Measurements from ENCODE around the gene STK32B.
"Not testable (repeated sequence)": the region's sequence is repeated elsewhere in the genome, so short reads cannot be mapped to it uniquely, and the experiment has no call there.

The STK32B gene

DNA sequence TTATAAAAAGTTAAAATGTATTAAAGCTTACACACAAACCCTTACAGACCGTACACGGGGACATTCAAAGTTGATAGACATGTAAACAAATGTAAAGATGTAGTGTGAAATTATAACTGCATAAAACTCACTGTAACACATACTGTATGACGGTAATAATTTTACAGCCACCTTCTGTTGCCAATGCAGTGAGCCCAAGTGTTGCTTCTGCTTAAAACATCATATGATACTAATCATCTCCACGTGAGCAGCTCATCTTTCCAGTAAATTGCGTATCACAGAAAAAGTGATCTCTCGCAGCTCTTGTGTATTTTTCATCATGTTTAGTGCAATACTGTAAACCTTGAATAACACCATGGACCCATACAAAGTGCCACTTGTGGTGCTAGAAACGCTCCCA lies 233.2 kb downstream of the STK32B start:
- H3K27ac ChIP-seq, result no peak overlapping the region
- TF ChIP-seq, protein P1, sequence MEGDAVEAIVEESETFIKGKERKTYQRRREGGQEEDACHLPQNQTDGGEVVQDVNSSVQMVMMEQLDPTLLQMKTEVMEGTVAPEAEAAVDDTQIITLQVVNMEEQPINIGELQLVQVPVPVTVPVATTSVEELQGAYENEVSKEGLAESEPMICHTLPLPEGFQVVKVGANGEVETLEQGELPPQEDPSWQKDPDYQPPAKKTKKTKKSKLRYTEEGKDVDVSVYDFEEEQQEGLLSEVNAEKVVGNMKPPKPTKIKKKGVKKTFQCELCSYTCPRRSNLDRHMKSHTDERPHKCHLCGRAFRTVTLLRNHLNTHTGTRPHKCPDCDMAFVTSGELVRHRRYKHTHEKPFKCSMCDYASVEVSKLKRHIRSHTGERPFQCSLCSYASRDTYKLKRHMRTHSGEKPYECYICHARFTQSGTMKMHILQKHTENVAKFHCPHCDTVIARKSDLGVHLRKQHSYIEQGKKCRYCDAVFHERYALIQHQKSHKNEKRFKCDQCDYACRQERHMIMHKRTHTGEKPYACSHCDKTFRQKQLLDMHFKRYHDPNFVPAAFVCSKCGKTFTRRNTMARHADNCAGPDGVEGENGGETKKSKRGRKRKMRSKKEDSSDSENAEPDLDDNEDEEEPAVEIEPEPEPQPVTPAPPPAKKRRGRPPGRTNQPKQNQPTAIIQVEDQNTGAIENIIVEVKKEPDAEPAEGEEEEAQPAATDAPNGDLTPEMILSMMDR (conservative IDR thresholded peaks at IDR 0.05), result no peak

DNA sequence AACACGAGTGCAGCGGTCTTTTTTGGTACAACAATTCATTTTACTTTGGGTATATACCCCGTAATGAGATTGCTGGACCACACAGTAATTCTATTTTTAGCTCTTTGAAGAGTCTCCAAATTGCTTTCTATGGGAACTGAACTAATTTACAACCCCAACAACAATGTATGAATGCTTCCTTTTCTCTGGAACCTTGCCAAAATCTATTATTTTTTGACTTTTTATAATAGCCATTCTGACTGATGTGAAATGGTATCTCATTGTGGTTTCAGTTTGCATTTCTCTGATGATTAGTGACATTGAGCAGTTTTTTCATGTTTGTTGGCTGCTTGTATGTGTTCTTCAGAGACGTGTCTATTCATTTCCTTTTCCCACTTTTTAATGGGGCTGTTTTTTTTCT lies 240.8 kb downstream of the STK32B start:
- H3K27ac ChIP-seq, result no peak overlapping the region
- TF ChIP-seq, protein P1 (conservative IDR thresholded peaks at IDR 0.05), result no peak

DNA sequence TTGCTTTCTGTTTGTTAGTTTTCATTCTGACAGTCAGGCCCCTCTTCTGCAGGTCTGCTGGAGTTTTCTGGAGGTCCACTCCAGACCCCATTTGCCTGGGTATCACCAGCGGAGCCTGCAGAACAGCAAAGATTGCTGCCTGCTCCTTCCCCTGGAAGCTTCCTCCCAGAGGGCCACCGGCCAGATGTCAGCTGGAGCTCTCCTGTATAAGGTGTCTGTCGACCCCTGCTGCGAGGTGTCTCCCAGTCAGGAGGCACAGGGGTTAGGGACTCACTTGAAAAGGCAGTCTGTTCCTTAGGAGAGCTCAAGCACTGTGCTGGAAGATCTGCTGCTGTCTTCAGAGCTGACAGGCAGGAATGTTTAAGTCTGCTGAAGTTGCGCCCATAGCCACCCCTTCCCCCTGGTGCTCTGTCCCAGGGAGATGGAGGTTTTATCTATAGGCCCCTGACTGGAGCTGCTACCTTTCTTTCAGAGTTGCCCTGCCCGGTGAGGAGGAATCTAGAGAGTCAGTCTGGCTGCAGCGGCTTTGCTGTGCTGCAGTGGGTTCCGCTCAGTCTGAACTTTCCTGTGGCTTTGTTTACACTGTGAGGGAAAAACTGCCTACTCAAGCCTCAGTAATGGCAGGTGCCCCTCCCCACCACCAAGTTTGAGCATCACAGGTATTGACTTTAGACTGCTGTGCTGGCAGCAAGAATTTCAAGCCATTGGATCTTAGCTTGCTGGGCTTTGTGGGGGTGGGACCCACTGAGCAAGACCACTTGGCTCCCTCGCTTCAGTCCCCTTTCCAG lies 246.9 kb downstream of the STK32B start:
- not testable (repeated sequence) for H3K27ac ChIP-seq

DNA sequence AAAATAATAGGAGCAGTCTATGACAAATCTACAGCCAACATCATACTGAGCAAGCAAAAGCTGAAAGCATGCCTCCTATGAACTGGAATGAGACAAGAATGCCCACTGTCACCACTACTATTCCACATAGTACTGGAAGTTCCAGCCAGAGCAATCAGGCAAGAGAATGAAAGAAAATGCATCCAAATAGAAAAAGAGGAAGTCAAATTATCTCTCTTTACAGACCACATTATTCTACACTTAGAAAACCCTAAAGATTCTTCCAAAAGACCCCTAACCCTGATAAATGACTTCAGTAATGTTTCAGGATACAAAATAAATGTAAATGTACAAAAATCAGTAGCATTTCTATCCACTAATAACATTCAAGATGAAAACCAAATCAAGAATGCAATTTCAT lies 249.0 kb downstream of the STK32B start:
- TF ChIP-seq, protein P1 (conservative IDR thresholded peaks at IDR 0.05), result no peak

DNA sequence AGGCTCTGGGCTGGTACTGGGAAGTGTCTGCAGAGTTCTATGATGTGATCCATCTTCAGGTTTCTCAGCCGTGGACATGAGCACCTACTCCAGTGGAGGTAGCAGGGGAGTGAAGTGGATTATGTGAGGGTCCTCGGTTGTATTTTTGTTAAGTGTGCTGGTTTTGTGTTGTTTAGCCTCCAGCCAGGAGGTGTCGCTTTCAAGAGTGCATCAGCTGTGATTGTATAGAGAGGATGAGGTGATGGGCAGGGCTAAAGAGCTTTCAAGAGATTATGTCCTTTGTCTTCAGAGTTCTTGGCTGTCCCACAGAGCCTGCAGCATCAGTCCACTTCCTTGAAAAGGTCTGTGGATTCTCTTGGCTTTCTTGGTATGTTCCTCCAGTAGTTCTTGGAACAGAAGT lies 256.6 kb downstream of the STK32B start:
- H3K27ac ChIP-seq, result no peak overlapping the region
- TF ChIP-seq, protein P1 (conservative IDR thresholded peaks at IDR 0.05), result no peak

More for the DNA sequence above, 249.0 kb downstream of the STK32B start:
- H3K27ac ChIP-seq, result no peak overlapping the region

DNA sequence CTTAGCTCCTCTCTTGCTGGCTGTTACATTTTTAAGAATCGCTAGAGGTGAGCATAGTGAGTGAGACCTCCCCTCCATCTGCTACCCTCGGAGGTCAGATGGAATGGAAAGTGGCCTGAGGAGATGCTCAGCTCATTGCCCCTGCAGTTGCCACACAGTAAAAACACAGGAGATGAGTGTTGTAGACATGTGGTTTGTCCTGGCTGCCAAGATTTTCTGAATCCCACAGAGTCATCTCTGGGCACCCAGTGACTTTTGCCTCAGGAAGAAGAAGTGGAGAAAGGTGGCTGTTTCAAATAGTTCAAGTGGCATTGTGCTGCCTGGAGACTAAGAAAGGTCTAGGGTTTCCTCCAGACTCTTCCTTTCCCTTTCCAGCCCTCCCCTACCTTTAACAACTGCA lies 271.0 kb downstream of the STK32B start:
- TF ChIP-seq, protein P1 (conservative IDR thresholded peaks at IDR 0.05), result no peak
- no peak overlapping the region for H3K27ac ChIP-seq

DNA sequence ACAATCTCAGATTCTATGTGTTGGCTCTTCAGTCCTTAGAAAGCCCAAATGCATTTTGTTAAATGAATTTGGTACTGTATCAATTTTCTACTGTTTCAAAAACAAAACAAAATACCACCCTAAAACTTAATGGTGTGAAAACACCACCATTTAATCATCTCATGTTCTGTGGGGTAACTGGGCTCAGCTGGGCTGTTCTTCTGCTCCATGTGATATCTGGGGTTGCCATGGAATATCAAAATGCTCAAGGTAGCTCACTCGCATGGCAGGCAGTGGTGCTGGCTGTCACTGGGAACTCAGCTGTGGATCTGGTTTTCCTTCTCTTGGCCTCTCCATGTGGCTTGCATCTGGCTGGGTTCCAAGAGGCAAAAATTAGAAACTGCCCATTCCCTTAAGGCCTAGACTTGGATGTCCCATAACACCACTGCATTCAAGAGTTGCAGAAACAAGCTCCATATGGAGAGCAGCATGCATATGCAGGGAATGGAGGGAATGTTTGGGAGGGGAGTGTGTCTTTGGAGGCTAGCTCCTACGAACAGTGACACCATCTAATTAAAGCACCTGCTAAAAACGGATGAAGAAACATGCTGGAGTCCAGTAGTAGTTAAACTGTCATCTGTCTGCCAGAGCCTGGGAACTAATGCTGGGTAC lies 279.2 kb downstream of the STK32B start:
- no peak overlapping the region for H3K27ac ChIP-seq
- TF ChIP-seq, protein P1 (conservative IDR thresholded peaks at IDR 0.05), result no peak

DNA sequence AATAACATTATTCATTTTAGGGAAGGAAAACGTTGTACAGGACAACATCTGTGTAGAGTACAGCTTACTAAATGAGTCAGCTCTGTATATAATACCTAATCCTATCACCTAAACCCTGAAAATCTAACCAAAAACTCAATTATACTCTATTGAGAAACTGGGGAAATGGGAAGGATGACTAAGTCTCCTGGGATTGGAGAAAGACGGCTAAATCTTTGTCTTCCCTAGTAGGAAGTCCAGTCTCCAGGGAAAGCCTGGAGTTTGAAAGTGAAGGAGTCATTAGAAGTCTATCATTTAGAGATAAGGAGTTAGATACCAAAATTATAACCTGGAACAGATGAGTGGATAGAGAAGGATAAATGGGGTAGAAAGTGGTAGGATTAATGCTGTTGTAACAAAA lies 286.5 kb downstream of the STK32B start:
- H3K27ac ChIP-seq, result no peak overlapping the region
- TF ChIP-seq, protein P1 (conservative IDR thresholded peaks at IDR 0.05), result no peak
